HG03342 (cell line): ENCODE results near the gene SCIMP.
A peak's percentile ranks its signal among the peaks of the same experiment; 100 is the strongest.
"Not testable (repeated sequence)": the region's sequence is repeated elsewhere in the genome, so short reads cannot be mapped to it uniquely, and the experiment has no call there.

ENCODE experiments used
- ATAC-seq: cut with Tn5 transposase; IDR thresholded peaks from one replicate; pipeline ENCODE4 v1.9.1; 2021; ENCODE audit warnings: mild to moderate bottlenecking, moderate library complexity; ENCODE audit not compliant: unreplicated experiment

The SCIMP gene

DNA sequence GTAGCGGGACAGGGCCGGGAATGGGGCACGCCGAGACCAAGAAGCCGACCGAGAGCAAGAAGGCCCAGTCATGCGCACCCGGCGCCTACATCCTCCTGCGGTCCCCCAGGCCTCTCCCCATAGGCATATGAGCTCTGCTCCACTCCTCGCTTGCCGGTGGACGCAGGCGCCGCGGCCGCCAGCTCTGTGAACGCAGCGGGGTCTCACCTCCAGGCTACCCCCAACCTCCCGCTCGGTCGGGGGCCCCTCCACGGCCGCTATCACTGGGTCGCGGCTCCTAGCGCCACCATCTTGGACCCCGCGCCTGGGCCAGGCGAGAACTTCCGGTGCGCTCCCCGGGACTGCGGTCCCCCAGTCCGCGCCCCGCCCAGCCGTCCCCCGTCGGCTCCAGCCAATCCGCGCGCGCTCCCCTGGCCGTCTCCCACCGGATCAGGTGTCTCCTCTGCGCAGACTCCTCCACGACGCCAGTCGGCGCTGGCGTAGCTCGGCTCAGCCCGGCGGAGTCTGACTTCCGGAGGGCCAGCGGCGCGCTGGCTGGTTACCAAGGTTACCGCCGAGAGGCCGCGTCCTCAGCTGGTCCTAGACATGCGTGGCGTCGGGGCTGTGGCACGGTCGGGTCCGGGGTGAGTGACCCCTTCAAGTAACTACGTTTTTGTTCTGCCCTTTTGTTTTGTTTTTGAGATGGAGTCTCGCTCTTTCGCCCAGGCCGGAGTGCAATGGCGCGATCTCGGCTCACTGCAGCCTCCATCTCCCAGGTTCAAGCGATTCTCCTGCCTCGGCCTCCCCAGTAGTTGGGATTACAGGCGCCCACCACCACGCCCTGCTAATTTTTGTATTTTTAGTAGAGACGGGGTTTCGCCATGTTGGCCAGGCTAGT is 42.9 kb downstream of the SCIMP start, which contains the start of gene ZNF594:
Gene ZNF594 (minus strand): TSS at position 328 of the 877 bp plus-strand sequence. CDS start 7,612 bp downstream, outside the sequence.
- ATAC-seq = peak; percentile 95

- ATAC-seq = no peak
Measured at GRCh38 chr17:5184288-5184687, 50.4 kb downstream of the SCIMP start.

DNA sequence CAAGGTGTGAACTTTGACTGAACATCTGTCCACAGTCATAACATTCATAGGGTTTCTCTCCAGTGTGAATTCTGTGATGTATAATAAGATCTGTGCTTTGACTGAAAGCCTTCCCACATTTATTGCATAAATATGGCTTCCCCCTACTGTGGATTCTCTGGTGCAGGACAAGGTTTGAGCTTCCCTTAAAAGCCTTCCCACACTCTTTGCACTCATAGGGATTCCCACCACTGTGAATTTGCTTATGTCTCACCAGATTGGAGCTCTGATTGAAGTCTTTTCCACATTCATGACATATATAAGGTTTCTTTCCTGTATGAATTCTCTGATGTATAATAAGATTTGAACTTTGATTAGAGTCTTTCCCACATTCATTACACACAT is 51.3 kb downstream of the SCIMP start:
- ATAC-seq = no peak

DNA sequence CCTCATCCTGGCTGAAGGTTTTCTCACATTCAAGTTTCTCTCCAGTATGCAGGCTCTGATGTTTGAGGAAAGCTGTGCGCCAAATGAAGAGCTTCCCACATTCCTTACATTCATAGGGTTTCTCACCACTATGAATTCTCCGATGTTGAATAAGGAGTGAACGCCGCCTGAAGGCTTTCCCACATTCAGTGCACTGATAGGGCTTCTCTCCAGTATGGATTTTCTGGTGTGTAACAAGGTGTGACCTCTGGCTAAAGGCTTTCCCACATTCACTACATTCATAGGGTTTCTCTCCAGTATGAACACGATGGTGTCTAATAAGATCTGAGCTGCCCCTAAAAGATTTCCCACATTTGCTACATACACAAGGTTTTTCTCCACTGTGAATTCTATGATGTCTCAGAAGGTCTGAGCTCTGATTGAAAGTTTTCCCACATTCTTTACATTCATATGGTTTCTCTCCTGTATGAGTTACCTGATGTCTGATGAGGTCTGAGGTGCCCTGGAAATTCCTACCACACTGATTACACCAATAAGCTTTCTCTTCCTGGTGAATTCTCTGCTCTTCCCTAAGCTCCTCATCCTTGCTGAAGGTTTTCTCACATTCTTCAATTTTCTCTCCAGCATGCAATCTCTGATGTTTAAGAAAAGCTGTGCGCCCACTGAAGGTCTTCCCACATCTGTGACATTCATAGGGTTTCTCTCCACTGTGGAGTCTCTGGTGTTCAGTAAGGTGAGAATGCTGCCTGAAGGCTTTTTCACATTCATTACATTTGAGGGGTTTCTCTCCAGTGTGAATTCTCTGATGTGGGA is 51.9 kb downstream of the SCIMP start:
- no peak for ATAC-seq

- ATAC-seq = no peak
Measured at GRCh38 chr17:5181509-5182305, 53.0 kb downstream of the SCIMP start.

- ATAC-seq = no peak
Measured at GRCh38 chr17:5179003-5179402, 55.7 kb downstream of the SCIMP start.

DNA sequence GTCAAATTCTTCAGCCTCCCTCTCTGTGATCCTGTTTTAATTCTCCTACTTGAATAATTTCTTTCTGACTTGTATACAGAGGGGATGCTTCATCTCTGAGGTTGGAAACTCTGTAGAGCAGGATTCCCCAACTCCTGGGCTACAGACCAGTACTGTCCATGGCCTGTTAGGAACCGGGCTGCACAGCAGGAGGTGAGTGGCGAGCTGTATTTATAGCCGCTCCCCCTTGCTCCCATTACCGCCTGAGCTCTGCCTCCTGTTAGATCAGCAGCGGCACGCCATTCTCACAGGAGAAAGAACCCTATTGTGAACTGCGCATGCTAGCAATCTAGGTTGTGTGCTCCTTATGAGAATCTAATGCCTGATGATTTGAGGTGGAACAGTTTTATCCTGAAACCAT is 59.6 kb downstream of the SCIMP start:
- not testable (repeated sequence) for ATAC-seq

DNA sequence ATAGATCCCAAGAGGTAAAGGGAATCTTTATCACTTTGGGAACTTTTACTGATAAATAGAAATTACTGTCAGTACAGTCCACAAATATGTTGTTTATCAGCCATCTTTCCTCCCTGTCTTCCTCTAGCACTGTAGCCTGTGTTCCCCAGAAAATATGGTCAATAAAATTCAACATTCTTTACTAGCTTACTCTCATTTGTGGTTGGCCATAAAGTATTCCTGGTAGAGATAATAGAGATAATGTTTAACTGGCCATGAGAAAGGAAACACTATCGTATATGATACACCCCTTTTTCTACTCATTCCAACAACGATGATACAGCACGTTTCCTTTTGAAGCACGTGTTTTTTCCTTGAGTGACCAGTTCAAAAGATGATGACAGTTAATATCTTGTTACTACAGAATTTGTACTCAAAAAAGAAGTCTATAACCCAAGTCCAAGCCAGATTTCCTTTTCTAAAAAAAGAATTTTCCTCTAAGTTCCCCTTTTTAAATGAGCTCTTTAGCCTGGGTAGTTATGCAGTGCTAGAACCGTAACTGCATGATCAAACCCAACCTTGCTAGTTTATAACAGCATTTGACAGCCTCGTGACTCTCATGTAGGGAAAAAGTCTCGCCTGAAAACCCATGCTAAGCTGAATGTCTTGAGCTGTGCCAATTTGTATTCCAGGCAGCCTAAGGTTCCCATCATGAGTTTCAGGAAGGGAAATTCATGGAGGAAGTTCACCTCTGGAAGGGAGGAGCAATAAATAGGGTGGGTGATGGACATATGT is 68.7 kb downstream of the SCIMP start:
- not testable (repeated sequence) for ATAC-seq

DNA sequence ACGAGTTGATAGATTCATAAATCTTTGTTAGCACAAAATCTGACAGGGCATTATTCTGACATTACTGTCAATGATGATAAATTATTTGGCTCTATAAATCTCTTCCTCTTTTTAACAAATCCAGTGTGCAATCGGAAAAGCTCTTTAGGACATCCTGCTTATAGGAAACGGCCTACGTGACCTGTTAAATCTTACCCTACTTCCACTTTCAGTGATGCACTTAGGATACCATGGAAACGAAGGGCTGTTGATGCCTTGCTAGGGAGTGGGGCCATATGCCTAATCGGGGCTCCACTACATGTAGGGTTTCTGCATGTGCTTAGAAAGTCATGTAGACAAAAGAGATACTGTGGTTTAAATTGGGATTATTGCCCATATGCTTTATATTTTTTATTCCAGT is 70.2 kb downstream of the SCIMP start:
- no peak for ATAC-seq

DNA sequence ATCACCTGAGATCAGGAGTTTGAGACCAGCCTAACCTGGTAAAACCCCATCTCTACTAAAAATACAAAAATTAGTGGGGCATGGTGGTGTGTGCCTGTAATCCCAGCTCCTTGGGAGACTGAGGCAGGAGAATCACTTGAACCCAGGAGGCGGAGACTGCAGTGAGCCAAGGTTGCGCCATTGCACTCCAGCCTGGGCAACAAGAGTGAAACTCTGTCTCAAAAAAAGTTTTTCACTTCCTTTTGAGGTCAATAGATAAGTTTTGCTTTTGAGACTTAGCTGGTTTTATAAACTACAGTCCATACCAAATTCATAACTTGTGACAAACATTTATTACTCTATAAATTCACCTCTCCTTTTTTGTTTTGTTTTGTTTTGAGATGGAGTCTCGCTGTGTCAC is 72.9 kb downstream of the SCIMP start:
- not testable (repeated sequence) for ATAC-seq

DNA sequence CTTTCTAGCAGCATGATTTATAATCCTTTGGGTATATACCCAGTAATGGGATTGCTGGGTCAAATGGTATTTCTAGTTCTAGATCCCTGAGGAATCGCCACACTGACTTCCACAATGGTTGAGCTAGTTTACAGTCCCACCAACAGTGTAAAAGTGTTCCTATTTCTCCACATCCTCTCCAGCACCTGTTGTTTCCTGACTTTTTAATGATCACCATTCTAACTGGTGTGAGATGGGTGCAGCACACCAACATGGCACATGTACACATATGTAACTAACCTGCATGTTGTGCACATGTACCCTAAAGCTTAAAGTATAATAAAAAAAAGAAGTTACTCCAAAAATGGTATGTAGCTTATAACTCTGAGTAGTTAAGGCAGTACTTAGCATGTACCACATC is 74.0 kb downstream of the SCIMP start:
- not testable (repeated sequence) for ATAC-seq
